Measurements from ENCODE around the gene PLXDC2.

DNA sequence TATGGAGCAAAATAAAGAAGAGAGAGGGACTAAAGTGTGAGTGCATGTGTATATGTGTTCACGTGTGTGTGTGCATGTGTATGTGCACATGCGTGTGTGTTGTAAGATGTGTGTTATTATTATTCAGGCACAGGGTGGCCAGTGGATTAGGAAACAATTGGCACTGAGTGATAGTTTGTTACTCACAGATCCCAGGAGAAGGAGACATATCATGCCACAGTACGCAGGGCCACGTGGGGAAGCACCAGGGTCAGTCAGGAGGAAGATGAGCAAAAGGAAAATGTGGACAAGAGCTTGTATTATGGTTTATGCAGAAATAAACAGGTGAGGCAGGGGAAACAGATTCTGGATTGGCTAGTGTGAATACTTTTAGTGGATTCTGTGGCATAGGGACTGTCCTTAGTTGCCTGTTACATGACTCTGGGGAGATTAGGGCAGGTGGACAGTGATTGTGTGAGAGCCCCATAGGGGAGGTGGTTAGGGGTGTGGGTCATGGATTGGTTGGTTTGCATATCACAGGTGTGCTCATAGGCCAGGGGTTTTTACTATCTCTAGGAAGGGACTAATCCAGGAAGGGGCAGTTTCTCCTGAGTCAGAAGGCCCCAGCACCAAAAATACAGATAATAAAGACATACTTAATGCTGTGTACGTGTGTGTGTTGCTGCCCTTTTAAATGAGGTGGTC, 90.0 kb downstream of the PLXDC2 start:
- TF ChIP-seq ZNF350 (tag by site-specific recombination; IDR thresholded peaks at IDR 0.05) (no peak), ZNF76 (tag by site-specific recombination; IDR thresholded peaks at IDR 0.05; ENCODE audit: borderline replicate concordance, low read depth) (no peak)
- TF ChIP-seq, protein P1, sequence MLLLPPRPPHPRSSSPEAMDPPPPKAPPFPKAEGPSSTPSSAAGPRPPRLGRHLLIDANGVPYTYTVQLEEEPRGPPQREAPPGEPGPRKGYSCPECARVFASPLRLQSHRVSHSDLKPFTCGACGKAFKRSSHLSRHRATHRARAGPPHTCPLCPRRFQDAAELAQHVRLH (tag by site-specific recombination; IDR thresholded peaks at IDR 0.05) = no peak
